ENCODE results near the gene SFSWAP. TPM values are rescaled to one million over a fixed set of nuclear protein-coding genes. Genes with fewer than 3 reads are reported as not detected.
"Not testable (repeated sequence)": the region's sequence is repeated elsewhere in the genome, so short reads cannot be mapped to it uniquely, and the experiment has no call there.

SFSWAP gene
- total RNA-seq, 1 donor from 2014 or later, result 83.3 TPM

DNA sequence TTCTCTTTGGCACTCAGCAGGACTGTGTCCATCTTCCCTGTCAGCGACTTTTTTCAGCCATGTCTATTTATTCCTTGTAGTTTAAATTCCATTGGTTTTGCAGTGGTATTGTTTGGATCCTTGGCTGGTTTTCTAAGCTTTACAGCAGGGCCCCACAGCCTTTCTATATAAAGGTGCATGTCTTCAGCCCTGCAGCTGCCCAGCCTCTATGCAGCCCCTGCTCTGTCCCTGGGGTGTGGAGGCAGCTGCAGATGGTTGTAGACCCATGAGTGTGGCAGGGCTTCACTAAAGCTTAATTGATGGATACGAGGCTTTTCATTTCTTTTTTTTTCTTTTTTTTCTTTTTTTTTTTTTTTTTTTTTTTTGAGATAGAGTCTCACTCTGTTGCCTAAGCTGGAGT lies 29.7 kb downstream of the SFSWAP start:
- Mint-ChIP-seq H3K27me3 (ENCODE audit: low read depth) (no peaks in the 10 kb centered on the region), H3K36me3 (ENCODE audit: low read depth) (peaks cover 53% of the 10 kb centered on the region), H3K9me3 (peaks cover 18% of the 10 kb centered on the region), H3K27ac (ENCODE audit: unreplicated experiment) (no peak overlapping the region), H3K4me1 (peaks cover 21% of the 10 kb centered on the region), H3K4me3 (no peak overlapping the region)
- no peak for TF ChIP-seq CTCF (conservative IDR thresholded peaks at IDR 0.05)
- DNase-seq (ENCODE audit: low read depth, low spot score), result no peak

- H3K4me3 Mint-ChIP-seq; DNase-seq (ENCODE audit: low read depth, low spot score); H3K27me3 Mint-ChIP-seq (ENCODE audit: low read depth); H3K27ac Mint-ChIP-seq (ENCODE audit: unreplicated experiment): not testable (repeated sequence)
- peaks cover 15% of the 10 kb centered on the region for H3K4me1 Mint-ChIP-seq
- H3K36me3 Mint-ChIP-seq (ENCODE audit: low read depth), result peaks cover 60% of the 10 kb centered on the region
- H3K9me3 Mint-ChIP-seq, result peaks cover 18% of the 10 kb centered on the region
Observed at GRCh38 chr12:131742761-131743160, 31.9 kb downstream of the SFSWAP start.

DNA sequence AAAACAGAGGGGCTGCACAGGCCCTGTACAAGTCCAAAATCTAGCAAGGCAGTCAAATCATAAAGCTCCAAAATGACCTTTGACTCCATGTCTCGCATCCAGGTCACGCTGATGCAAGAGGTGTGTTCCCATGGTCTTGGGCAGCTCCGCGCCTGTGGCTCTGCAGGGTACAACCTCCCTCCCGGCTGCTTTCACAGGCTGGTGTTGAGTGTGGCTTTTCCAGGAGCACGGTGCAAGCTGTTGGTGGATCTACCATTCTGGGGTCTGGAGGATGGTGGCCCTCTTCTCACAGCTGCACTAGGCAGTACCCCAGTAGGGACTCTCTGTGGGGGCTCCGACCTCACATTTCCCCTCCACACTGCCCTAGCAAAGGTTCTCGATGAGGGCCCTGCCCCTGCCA lies 32.5 kb downstream of the SFSWAP start:
- not testable (repeated sequence) for H3K4me3 Mint-ChIP-seq; H3K27ac Mint-ChIP-seq (ENCODE audit: unreplicated experiment); H3K4me1 Mint-ChIP-seq; H3K27me3 Mint-ChIP-seq (ENCODE audit: low read depth); DNase-seq (ENCODE audit: low read depth, low spot score)
- Mint-ChIP-seq H3K9me3 (peaks cover 18% of the 10 kb centered on the region), H3K36me3 (ENCODE audit: low read depth) (peaks cover 58% of the 10 kb centered on the region)

- not testable (repeated sequence) for H3K27me3 Mint-ChIP-seq (ENCODE audit: low read depth); H3K4me1 Mint-ChIP-seq; H3K27ac Mint-ChIP-seq (ENCODE audit: unreplicated experiment); DNase-seq (ENCODE audit: low read depth, low spot score); H3K4me3 Mint-ChIP-seq
- Mint-ChIP-seq H3K36me3 (ENCODE audit: low read depth) (peaks cover 58% of the 10 kb centered on the region), H3K9me3 (peaks cover 18% of the 10 kb centered on the region)
Observed at GRCh38 chr12:131743880-131744279, 33.0 kb downstream of the SFSWAP start.

DNA sequence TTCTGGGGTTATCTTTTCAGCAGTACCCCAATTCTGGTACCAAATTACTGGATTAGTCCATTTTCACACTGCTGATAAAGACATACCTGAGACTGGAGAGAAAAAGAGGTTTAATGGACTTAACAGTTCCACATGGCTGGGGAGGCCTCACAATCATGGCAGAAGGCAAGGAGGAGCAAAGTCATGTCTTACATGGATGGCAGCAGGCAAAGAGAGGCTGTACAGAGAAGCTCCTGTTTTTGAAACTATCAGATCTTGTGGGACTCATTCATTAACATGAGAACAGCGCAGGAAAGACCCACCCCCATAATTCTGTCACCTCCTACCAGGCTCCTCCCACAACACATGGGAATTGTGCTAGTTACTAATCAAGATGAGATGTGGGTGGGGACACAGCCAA lies 33.8 kb downstream of the SFSWAP start:
- DNase-seq (ENCODE audit: low read depth, low spot score); H3K27ac Mint-ChIP-seq (ENCODE audit: unreplicated experiment); H3K4me1 Mint-ChIP-seq; H3K4me3 Mint-ChIP-seq; H3K27me3 Mint-ChIP-seq (ENCODE audit: low read depth): not testable (repeated sequence)
- peaks cover 56% of the 10 kb centered on the region for H3K36me3 Mint-ChIP-seq (ENCODE audit: low read depth)
- peaks cover 18% of the 10 kb centered on the region for H3K9me3 Mint-ChIP-seq

GRCh38 chr12:131745706-131746105 lies 34.8 kb downstream of the SFSWAP start:
- no peak overlapping the region for H3K27ac Mint-ChIP-seq (ENCODE audit: unreplicated experiment)
- no peaks in the 10 kb centered on the region for H3K27me3 Mint-ChIP-seq (ENCODE audit: low read depth)
- H3K4me1 Mint-ChIP-seq, result peaks cover 7% of the 10 kb centered on the region
- H3K9me3 Mint-ChIP-seq, result peaks cover 18% of the 10 kb centered on the region
- TF ChIP-seq CTCF (conservative IDR thresholded peaks at IDR 0.05), result no peak
- no peak for DNase-seq (ENCODE audit: low read depth, low spot score)
- H3K36me3 Mint-ChIP-seq (ENCODE audit: low read depth), result peaks cover 47% of the 10 kb centered on the region
- no peak overlapping the region for H3K4me3 Mint-ChIP-seq

DNA sequence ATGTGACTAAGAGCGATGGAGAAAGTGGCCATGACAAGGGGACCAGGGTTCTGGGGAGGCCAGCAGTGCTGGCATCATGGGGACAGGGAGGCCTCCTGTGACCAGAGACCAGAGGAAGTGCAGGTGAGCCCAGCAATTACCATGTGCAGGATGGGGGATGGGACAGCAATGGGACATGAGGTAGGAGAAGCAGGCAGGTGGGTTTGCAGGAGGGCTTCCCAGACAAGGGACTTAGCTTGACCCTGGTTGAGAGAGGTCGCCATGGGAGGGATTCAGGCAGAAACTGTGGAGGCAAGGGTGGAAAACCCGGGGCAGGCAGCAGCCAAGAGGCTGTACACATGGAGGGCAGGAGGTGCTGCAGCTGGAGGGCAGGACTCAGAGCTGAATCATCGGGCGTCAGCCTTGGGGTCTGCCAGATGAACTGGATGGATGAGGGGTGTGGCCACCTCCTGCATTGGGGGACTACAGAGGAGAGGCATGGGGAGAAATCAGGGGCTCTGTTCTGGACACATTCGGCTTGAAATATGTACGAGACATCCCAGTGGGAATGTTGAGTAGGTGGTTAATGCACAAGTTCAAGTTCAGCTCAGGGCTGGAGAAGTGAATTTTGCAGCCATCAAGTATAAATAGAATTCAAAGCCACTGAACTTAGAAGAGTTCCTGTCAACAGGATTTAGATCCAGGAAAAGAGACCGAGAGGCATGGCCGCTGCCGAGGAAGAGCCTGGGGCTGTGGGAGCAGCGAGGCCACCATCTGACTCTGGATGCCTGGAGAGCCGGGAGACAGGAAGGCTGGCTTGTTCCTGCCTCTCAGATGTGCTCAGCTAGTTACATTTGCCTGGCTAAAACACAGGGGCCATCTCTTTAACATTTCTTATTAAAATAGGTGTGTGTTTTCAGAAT lies 36.6 kb downstream of the SFSWAP start:
- Mint-ChIP-seq H3K4me1 (peaks cover 7% of the 10 kb centered on the region), H3K4me3 (no peak overlapping the region), H3K27me3 (ENCODE audit: low read depth) (no peaks in the 10 kb centered on the region), H3K9me3 (peaks cover 13% of the 10 kb centered on the region), H3K27ac (ENCODE audit: unreplicated experiment) (no peak overlapping the region), H3K36me3 (ENCODE audit: low read depth) (peaks cover 45% of the 10 kb centered on the region)
- no peak for DNase-seq (ENCODE audit: low read depth, low spot score)
- no peak for TF ChIP-seq CTCF (conservative IDR thresholded peaks at IDR 0.05)

Measured in neural crest cell (in vitro differentiated cells).